Hematopoietic multipotent progenitor cell treated with erythropoietin and hydrocortisone succinate and interleukin-3 and kit ligand, for 15 days (in vitro differentiated cells): ENCODE measurements around the gene GEN1.

ENCODE experiments used
- DNase-seq: peaks from one replicate; pipeline ENCODE4 v3.0.0-alpha.2; 2015; ENCODE audit warnings: low spot score

GEN1 gene

GRCh38 chr2:17752892-17753802, 791 bp upstream of the GEN1 start:
- peak; percentile 54 for DNase-seq

DNA sequence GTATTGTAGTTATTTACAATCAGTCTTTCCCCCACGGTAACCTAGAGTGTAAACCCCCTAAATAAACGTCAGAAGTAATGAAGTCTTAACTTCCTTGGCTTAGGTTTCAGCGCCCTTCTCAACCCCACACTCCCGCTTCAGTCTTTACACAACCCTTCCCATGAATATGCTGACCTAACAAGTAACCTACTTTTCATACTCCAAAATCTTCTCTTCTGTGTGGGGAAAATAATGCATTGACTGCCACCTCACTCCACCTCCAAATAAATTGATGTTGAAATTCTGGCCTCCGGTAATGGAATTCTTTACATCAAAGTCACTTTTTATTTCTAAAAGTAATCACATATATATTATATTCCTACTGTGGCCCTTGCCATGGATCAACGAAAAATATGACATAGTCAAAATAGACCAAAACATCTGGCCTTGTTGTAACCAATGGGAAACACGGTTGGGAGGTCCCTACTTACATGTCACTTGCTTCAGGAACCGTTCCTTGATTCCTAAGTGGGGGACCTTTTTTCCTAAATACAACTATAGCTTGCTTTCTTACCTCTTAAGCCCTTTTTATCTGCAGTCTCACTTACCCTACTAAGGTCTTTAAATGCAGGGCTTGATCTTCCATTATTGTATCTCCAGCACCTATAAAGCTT, 961 bp downstream of the GEN1 start:
- DNase-seq = peak; percentile 10

DNA sequence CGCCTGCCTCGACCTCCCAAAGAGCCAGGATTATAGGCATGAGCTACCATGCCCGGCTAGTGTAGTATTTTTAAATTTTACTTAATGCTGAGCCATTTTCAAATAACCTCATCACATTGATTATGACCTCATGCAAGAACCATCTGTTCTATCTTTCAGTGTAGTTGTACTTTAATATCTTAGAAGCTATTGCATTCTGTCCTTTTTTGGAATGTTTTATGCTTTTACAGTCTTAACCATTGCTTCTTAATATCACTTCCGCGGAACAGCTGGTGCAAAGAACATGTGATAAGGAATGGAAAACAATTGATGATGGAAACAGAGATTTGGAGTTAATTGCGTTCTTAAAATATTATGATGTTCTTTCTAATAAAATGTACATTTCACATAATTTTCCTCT, 2.7 kb downstream of the GEN1 start:
- no peak for DNase-seq

- DNase-seq = no peak
These were observed 3.4 kb downstream of the GEN1 start for GRCh38 chr2:17757321-17757720.

- no peak for DNase-seq
These were observed 4.2 kb downstream of the GEN1 start for GRCh38 chr2:17758118-17758517.

- no peak for DNase-seq
These were observed 5.9 kb downstream of the GEN1 start for GRCh38 chr2:17759805-17760204.

- DNase-seq = no peak
These were observed 8.5 kb downstream of the GEN1 start for GRCh38 chr2:17762451-17762850.

DNA sequence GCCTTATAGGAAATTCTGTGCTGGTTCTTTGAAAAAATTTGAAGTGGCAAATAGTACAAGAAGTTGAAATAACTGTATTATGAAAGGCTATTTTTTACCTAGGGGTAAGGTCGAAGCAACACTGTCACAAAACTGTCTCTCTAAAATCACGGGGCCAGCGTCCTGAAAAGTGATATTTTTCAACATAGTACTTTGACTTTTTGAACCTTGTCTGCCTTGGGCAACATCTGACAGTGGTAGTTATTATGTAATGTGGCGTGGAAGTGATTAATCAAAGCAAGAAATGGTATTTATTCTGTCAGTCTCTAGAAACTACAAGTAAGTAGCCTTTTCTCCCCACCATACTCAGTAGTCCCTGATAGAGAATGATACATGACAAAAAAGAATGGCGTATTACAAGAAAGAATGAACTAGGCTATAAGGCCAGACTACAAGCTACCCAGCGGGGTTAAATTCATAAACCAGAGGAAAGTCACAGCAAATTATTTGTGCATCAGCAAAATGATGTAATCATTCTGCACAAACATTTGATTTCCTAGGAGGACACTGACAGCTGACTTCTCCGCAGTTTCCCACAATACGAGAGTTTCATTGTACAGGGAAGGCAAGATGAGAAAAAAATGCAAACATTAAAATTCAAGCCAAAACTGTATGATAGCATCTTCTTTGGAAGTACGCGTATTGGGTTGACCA, 9.8 kb downstream of the GEN1 start:
- no peak for DNase-seq

DNA sequence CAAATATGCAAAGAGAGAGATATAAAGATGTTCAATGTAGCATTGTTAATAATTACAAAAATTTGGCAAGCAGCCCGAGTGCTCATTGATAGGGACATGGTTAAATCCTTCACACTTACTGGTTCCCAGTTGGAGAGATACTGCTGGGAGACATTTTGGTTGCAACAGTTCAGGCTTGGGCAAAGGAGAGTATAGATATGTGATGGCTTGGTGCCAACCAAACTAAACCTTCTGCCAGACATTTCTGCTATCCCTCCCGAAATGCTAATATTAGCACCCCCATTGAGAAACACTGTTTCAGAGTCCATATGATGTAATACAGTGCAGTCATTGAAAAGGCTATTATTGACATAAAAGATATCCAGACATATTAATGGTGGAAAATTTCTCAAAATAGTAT, 11.5 kb downstream of the GEN1 start:
- peak; percentile 16 for DNase-seq

DNA sequence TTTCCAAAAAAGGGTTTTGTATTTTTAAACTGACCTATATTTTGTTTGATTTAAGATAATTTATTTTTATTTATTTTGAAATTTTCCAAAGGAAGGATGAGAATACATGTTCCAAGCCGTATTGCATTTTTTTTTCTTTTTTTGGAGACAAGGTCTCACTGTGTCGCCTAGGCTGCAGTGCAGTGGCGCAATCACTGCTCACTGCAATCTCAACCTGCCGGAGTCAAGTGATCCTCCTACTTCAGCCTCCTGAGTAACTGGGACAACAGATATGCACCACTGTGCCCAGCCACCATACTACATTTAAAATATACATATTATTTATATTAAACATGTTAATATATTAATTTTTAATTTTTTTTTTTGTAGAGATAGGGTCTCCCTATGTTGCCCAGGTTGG, 15.0 kb downstream of the GEN1 start:
- no peak for DNase-seq

GRCh38 chr2:17771956-17772355, 18.0 kb downstream of the GEN1 start:
- no peak for DNase-seq

- DNase-seq = no peak
These were observed 18.6 kb downstream of the GEN1 start for GRCh38 chr2:17772532-17772931.

DNA sequence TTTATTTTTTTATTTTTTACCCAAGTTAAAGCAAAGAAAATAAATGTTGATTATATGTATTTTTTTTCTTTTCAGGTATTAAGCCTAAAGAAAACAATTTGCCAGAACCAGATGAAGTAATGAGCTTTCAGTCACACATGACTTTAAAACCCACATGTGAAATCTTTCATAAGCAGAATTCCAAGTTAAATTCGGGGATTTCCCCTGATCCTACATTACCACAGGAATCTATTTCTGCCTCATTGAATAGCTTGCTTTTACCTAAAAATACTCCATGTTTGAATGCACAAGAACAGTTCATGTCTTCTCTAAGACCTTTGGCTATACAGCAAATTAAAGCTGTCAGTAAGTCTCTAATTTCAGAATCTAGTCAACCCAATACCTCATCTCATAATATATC, 26.6 kb downstream of the GEN1 start:
- DNase-seq = no peak

- no peak for DNase-seq
These were observed 27.5 kb downstream of the GEN1 start for GRCh38 chr2:17781482-17781881.

- no peak for DNase-seq
These were observed 32.8 kb downstream of the GEN1 start for GRCh38 chr2:17786727-17787126.

- DNase-seq = no peak
These were observed 34.8 kb downstream of the GEN1 start for GRCh38 chr2:17788773-17789172.

GRCh38 chr2:17790536-17790935, 36.6 kb downstream of the GEN1 start:
- no peak for DNase-seq

GRCh38 chr2:17791121-17791816, 37.3 kb downstream of the GEN1 start:
- no peak for DNase-seq

- DNase-seq = no peak
These were observed 37.8 kb downstream of the GEN1 start for GRCh38 chr2:17791817-17792130.

GRCh38 chr2:17792515-17792914, 38.6 kb downstream of the GEN1 start:
- no peak for DNase-seq

GRCh38 chr2:17793296-17793695, 39.4 kb downstream of the GEN1 start:
- no peak for DNase-seq

DNA sequence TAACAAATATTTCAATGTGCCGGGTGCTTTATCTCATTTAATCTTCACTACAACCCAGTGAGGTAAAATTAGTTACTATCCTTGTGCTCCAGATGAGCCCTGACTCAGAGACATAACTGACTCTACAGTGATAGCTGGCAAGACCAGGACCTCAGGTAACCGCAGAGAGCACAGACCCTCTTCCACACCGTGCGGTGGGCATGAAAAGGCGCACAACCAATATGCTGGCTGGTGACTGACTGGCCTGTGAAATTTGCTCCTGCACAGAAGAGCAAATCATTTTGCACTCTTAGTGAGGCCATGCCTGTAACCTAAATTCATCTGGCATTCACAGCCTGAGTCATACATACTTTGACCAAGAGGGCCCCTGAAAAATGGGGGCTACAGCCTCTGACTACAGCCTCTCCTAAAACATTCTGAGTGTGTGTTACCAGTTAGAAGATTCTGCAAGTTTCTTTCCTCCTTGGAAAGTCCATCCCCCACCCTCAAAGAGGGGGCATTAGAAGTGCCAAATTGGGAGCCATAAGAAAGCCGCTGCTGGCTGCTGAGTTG, 39.9 kb downstream of the GEN1 start:
- no peak for DNase-seq
